CD4-positive, alpha-beta T cell treated with Interleukin-1 beta for 1 hour (primary cell): Measurements from ENCODE around the gene CCNC.
"Not testable (repeated sequence)": the region's sequence is repeated elsewhere in the genome, so short reads cannot be mapped to it uniquely, and the experiment has no call there.

Experiments used
- DNase-seq, 2 donors: peaks; one replicate each; pipeline ENCODE4 v3.0.0-alpha.2; 2020 to 2022

The CCNC gene

DNA sequence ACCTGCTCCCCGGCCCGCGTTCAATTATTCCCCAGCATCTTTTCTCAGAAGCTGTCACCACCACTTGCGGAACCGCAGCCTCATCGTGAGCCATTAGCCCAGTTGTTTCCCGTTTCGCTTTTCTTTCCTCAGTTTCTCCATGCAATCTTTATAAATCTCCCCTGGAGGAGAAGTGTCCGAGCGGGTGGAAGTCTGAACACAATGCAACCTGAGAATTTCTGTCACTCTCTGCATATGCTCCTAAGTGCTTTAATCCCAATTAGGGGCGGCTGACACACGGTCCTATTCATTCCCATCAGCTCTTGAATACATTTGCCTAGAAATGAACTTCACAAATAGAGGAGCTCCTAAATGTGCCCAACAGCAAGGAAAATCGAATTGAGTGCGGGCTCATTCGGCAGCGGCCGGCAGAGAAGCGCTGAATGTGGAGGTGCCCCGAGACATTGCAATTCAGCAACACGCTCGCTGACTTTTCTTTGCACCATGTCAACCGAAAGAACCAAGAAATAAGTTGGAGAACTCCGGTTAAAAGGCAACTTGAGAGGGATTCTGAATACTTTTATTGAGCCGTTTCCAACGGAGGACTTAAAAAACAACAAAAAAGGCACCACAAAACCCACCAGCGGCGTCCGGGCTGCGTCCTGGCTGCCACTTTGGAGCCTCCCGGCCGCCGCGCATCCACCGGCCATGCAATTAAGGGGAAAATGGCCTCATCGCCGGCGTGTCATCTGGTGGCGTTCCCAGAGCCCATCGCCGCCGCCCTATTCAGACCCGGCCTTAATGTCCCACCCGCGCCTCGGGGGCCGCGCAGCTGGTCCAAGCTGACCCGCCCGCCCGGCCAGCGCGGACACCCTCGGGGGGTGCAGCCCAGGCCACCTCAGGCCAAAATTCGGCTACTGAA is 34.3 kb upstream of the CCNC start:
- no peak for DNase-seq

DNA sequence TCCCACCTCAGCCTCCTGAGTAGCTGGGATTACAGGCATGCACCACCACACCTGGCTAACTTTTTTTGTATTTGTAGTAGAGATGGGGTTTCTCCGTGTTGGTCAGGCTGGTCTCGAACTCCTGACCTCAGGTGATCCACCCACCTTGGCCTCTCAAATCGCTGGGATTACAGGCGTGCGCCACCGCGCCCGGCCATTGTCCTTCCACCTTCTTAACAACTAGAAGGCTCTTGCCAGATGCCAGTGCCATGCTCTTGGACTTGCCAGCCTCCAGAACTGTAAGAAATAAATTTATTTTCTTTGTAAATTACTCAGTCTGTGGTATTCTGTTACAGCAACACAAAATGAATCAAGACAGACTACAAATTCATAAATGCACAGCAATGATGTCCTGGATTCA is 26.2 kb upstream of the CCNC start:
- DNase-seq = not testable (repeated sequence)

DNA sequence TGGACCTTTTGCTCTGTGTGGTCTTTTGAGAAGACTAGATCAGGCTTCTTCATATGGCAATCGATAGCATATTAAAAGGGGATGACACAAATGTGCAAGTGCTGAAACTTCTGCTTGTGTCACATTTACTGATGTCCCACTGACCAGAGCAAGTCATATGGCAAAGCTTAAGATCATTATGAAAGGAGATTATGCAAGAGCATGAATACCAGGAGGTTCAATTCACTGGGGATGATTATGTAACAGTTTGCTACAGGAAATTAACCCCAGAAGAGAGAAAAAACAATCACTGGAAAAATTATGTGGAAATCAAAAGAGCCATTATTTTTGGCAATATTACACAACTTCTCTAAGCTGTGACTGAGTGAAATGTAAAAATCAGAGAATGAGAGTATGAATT is 24.4 kb upstream of the CCNC start:
- DNase-seq = no peak

DNA sequence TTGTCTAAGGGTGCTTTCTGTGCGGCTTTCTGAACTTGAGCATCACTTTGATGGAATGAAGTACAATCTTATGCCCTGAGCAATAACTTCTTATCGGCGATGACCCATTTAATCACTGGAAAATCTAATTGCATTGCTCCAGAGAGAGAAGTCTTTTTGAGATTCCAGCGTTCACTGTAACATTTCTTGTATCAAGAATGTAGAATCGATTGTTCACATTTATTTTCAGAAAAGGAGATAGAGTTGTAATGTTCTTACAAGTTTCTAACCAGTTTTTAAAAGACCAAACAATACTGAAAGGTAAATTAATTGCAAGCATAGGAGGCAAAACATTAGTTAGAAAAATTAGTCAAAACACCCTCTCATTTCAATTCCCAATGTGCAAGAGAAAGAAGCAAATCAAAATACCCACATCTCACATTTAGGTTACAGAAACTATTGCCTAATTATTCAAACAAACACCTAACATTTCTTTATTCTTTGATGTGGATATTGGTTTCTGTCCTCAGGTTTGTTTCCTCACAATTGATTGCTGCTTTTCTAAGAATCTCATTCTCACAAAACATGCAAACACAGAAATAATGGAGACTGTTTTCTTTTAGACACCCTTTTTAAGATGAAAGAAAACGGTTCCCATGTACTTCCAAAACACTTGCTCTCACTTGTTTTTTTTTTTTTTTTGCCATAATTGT is 23.4 kb upstream of the CCNC start:
- DNase-seq = no peak

DNA sequence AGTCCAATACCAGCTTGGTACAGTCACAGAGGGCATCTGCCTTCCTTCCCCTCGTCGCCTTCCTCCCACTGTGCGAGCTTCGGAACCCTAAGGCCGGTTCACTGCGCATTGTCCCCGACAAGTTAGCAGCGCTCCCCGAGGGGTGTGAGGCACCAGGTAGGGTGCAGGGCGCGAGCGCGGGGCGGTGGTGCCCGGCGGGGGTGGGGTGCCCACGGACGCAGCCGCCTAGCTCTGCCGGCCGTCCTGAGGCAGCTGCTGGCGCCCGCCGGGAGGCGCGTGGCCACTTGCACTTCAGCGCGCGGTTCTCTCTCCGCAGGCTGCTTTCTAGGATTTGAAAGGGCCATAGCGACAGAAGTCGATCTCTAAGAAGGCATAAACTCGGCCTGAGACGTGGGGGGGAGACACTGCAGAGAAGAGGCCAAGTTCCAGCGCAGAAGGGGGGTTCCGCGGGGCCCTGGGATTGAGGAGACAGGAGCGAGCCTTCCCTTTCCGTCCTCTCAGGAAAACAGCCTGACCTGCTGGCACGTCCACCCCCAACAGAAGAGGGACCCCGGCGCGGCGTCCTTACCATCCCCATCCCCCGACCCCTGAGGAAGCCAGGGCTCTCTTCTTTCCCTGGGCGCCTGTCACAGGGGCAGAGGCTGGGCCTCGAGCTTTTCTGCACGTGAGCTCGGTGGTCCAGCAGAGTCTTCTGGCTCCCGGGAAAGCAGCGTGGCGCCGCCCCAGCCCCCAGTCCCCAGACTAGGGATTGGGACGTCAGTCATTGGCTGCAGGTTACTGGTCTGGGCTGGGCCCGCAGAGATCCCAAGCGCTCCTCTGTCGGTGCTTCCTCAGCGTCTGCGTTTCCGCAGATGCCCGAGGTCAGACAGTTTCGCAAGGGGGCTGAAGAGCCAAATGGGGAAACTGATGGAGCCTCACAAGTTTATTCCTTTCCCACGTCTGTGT is 22.5 kb upstream of the CCNC start:
- no peak for DNase-seq

DNA sequence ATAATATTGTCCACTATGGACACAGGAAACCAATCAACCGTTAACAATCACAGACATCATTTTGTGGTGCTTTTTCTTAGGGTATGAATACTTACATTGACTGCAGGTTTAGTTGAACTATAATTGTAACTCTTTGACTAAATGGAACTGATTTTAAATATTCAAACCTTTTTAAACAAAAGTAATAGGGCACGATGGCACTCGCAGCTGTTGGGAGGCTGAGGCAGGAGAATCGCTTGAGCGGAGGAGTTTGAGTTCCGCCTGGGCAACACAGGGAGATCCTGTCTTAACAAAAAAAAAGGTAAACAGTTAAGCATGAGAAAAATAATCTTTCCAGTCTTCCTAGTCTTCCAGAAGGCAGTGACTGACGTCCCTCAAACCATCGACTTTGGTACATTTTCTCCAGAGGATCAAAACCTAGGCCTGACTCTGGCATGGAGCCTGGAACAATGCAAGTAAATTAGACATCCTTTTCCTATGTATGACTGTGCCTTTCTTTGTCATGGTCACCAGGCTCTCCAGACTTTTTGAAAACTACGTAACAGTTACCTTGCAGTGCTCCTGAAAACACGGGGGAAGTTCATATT is 21.5 kb upstream of the CCNC start:
- no peak for DNase-seq

DNA sequence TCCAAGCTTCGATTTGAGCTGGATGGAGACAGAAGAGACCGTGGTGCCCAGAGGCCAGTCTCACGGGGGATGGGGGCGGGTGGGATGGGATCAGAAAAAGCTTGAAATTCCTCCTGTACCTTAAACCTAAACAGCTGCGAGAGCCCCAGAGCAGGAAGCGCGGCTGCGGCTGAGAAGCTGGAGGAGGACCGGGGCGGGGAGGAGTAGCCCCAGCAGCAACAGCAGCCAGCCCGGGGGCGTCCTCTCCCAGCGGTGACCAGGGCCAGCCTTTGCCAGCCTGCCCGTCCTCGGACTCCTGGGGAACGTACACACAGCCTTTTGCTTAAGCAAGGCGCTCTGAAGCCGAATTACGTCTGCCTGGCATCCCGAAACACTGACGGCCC is 20.8 kb upstream of the CCNC start:
- DNase-seq = no peak

DNA sequence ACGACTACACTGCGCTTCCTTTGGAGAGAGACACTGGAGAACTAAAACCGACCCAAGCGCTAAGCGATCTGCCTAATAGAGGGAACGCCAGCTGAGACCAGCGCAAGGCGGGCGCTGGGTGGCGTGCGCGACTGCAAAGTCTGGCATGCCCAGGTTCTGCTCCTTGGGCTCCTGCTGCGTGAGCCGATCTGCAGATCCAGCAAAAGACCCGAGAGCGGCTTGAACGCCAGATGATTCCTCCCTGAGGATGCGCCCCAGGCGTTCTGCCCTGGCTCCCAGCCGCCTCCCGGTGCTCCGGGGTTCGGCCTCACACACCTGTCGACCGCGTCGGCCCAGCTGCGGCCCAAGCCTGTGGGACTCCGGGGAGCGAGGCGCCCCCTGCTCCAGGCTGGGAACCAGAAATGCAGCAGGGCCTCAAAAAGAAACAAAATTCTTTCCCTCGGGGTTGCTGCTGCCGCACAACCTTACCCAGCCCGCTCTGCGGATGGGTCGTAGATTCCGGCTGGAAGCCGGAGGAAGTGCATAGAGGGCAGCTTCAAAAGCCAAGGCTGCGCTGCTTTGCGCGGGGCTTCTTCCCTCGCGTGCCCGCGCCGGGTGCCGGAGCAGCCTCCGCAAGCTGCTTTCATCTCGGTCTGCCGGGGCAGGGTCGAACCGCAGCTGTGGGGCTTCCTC is 20.3 kb upstream of the CCNC start:
- DNase-seq = peak; percentile 62 to 71

DNA sequence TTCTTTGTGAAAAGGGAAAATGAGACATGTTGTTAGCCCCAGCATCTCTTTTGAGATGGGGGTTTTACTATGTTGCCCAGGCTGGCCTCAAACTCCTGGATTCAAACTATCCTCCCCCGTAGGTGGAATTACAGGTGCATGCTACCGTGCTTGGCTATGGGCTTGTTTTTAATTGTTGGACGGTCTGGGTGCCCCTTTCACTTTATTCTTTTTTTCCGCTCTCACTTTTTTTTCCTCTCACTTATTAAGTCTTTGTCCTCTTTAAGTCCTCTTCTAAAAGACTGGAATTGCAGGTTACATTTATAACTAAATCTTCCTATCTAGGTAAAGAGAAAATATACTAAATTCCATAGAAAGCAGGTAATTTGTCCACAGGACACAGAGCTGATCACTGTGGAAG is 19.3 kb upstream of the CCNC start:
- no peak for DNase-seq

DNA sequence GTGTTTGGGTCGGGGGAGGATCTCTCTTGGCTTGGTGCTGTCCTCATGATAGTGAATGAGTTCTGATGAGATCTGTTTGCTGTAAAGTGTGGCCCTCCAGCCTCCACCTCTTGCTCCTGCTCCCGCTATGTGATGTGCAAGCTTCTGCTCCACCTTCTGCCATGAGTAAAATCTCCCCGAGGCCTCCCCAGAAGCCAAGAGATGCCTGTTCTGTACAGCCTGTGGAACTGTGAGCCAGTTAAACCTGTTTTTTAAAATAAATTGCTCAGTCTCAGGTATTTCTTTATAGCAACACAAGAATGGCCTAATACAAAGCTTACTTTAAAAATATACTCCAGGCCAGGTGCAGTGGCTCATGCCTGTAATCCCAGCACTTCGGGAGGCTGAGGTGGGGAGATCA is 11.3 kb upstream of the CCNC start:
- no peak for DNase-seq

DNA sequence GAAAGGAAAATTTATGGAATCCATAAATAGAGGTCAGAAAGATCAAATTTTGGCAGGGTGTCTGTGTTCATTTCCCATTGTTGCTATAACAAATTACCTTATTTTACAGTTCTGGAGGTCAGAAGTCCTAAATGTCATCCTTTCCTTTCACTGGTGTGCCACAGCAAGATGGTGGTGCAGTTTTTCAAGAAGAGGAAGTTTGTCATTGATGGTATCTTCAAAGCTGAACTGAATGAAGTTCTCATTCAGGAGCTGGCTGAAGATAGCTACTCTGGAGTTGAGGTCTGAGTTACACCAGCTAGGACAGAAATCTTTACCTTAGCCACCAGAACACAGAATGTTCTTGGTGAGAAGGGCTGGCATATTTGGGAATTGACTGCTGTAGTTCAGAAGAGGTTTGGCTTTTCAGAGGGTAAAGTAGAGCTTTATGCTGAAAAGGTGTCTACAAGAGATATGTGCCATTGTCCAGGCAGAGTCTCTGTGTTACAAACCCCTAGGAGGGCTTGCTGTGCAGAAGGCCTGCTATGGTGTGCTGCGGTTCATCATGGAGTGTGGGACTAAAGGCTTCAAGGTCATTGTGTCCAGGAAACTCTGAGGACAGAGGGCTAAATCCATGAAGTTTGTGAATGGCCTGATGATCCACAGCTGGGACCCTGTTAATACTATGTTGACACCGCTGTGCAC is 7.2 kb upstream of the CCNC start:
- DNase-seq = no peak

DNA sequence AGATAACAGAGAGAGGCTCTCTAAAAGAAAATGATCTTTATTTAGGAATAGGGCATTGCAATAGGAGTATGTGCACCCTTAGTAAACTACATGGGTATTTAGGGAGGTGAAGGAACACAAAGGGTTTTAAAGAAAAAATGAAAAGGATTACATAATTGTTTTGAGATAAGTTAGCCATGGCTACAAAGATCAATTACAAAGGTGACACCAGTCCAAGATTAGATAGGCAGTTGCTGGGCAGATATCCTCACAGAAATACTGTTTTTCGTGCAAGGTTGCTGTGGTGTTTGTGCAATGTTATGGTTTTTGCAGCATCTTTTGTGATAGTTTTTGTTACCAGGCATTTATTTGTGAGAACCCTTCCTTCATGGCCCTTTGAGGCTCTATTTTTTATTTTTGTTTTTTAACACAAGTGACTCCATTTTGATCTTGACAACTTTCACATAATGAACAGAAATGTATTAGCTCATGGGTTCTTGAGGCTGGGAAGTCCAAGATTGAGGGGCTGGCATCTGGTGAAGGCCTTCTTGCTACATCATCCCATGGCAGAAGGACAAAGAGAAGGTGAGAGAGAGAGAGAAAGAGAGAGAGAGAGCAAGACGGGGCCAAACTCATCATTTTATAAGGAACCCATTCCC is 5.6 kb upstream of the CCNC start:
- no peak for DNase-seq

DNA sequence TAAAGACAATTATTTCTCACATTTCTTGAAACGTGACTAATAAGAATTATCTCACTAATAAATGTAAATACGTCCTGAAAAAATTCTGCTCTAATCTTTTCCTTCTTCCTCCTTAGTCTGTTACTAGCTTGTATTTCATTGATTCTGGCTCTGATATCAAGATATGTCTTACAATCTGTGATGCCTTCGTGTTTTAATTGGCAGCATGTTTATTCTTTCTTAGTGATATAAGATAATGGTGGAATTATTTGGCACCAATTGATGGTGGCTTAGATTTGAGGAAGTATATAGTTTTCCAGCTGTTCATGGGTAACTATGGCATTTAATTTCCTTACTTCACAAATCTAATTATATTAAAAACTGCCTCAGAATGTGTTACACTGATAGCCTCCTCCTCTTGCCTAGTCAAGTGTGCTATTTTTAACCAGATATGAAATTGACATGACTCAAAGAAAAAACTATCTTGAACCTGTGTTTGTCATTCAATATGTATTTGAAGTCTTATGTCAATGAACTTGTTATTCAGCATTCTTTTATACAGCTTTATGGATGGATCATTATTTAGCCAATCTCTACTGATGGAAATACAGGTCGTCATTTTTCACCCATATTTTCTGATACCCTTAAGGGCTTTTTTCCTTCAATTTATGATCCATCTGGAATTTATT is 5.3 kb downstream of the CCNC start:
- no peak for DNase-seq

DNA sequence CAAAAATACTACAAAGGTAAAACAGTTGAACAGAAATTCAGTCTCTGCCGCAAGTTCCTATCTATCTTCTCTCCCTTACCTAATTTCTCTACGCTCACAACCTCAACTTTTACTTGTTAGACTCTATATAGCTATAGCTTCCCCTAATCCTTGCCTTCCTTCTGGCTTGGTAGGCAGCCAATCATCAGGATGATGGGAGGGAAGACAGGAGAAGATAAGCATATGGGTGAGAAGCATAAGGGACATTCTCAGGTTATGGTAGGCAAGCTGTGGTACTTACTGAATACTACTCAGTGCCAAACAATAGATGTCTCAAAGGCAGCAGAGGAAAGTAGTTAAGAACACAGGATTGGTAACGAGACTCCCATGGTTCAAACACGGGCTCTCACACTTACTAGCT is 7.8 kb downstream of the CCNC start:
- DNase-seq = no peak

DNA sequence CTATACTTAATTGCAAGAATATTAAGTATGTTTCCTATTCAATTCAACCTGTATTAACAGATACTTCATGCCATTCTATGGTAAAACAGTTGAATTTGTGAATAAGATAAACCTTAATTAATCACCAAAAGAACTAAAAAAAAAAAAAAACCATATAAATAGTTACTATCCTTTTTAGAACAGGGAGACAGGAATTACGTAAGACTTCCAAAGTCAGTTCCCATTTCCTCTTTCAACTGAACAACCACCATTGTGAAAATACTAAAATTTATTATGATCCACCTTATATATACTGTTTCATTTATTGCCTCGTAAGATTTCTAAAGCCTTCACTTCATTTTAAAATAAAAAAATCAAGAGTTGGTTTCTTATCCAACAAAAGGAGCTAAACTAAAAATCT is 9.4 kb downstream of the CCNC start:
- no peak for DNase-seq

DNA sequence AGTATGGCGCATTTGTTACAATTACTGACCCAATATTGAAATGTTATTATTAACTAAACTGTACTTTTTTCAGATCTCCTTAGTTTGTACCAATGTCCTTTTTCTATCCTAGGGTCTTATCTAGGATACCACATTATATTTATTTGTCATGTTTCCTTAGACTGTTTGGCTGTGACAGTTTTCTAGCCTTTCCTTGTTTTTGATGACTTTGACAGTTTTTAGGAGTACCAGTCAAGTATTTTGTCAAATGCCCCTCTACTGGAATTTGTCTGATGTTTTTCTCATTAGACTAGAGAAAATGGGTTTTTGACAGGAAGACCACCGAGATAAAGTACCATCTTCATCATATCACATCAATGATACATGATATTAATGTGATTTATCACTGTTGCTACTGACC is 14.6 kb downstream of the CCNC start:
- DNase-seq = no peak

DNA sequence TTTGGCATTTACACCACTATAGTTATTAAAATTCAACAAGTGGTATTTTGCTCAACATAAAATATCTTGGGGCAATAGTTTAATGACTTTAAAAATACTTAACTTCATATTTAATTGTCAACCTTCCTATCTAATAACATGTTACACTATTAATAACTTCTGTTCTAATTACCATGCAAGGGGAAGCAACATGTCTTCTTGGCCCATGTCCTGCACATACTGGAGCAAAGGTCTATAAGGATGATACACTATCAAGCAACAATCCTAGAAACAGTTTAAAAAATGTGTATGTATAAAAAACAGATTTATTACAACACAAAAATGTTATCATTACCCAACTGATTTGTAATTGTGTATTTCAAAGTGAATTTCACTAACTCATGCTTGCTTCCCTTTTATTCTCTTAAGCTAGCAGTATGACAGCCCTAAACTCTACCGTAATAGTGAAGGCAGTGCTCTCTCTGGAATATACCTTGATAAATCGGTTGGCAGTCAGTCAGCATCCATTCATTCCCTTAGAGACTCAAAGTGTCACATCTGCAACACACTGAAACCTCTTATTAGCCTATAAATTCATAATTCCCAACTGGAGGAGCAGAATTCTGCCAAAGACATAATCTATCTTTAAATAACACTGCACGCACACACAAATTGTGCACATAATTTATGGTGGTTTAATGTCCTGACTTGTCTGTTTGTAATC is 18.3 kb downstream of the CCNC start:
- no peak for DNase-seq

DNA sequence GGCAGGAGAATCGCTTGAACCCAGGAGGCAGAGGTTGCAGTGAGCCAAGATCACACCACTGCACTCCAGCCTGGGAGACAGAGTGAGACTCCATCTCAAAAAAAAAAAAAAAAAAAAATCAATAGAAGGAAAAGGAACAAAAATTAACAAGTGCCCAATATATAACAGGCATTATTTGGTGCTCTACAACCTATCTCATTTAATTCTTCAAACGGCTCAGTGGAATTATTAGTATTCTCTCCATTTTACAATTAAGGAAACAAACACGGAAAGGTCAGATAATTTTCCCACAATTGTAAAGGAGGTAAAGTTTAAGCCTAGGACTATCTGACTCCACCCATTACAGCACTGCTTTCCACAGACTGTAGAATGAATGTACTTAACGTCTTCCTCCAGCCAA is 19.8 kb downstream of the CCNC start:
- no peak for DNase-seq

DNA sequence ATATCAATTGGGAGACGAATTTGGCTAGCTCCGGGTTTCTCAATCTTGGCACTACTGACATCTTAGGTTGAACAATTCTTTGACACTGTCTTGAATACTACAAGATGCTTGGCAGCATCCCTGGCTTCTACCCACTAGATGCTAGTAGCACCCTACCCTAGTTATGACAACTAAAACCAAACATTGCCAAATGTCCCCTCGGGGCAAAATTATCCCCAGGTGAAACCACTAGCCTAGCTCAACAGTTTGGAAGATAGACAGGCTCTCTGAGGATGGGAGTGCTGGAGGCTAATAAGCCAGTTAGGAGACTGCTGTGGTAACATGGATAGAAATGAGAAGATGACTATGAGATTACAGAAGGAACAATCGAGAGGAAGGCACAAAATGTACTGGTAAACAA is 20.9 kb downstream of the CCNC start:
- DNase-seq = no peak

DNA sequence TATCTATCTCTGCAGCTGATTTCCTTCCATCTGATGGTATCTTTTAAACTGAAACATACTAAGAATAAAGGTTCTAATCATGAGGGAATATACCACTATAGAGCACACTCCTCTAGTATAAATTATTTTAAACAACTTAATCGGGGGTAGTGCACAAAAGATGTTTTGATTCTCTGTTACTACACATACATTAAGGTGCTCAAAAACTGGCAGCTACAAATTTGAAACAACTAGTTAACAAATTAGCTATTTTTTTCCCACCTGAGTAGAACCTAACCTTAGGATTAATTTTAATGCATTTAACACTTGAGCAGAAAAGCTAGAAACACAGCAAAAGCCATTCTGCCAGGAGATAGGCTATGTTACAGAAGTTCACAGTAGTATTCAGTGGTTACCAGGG is 23.0 kb downstream of the CCNC start:
- no peak for DNase-seq
